B cell (primary cell): ENCODE results near the gene IL17RE. TPM values are rescaled to one million over a fixed set of nuclear protein-coding genes. Genes with fewer than 3 reads are reported as not detected.

Experiments
- ATAC-seq: fragments of 200-7000 bp; cut with Tn5 transposase; one replicate; pipeline ENCODE4 v1.10.0; 2021; ENCODE audit warnings: low read depth, mild to moderate bottlenecking, moderate number of reproducible peaks, moderate library complexity
- CTCF ChIA-PET: fragments of 350-600 bp; sonication (Branson Sonifier 250); formaldehyde crosslinking; loops from one replicate; lab custom pipeline; 2021; ENCODE audit warnings: antibody characterized with exemption, inconsistent platforms; lab: Charles Lee
- POLR2A ChIA-PET: fragments of 350-600 bp; sonication (Branson Sonifier 250); formaldehyde crosslinking; loops from one replicate; lab custom pipeline; 2021; ENCODE audit warnings: antibody characterized with exemption; lab: Charles Lee
- DNase-seq: peaks from one replicate; pipeline ENCODE4 v3.0.0; 2013
- H2AFZ ChIP-seq: 2 replicates; pipeline ENCODE4 v1.6.1; 2012; ENCODE audit warnings: mild to moderate bottlenecking, low read depth, low read length; ENCODE audit not compliant: insufficient read depth, poor library complexity, severe bottlenecking
- H3K27ac ChIP-seq, 2 donors: 1 replicate in 1 of 2; 2 replicates in 1 of 2; pipeline ENCODE4 v1.5.1; 2012 to 2013; ENCODE audit warnings: low read length in 2 of 2, mild to moderate bottlenecking in 2 of 2, moderate library complexity in 1 of 2
- H3K27me3 ChIP-seq, 4 experiments: fragments of 200-600 bp in 1 of 4; sonication (generic) in 1 of 4; replicated peaks in 1 of 4; 1 replicate in 2 of 4; 2 replicates in 2 of 4; pipeline versions ENCODE4 v1.6.1 to v1.7.0; 2013 to 2016; ENCODE audit warnings: low read length in 3 of 4, mild to moderate bottlenecking in 2 of 4, mixed read lengths in 1 of 4, moderate library complexity in 1 of 4; ENCODE audit not compliant: insufficient read depth in 4 of 4, control insufficient read depth in 3 of 4; ENCODE audit errors: control extremely low read depth in 1 of 4
- H3K36me3 ChIP-seq, 2 experiments: replicated peaks in 1 of 2; 1 replicate in 1 of 2; 2 replicates in 1 of 2; pipeline versions ENCODE4 v1.6.1 to v1.7.1; 2013; ENCODE audit warnings: low read length in 1 of 2; ENCODE audit not compliant: insufficient read depth in 2 of 2, control insufficient read depth in 1 of 2; ENCODE audit errors: control extremely low read depth in 1 of 2, extremely low read depth in 1 of 2
- H3K4me1 ChIP-seq, 2 donors: fragments of 200-600 bp in 1 of 2; sonication (generic) in 1 of 2; 1 replicate in 1 of 2; 2 replicates in 1 of 2; pipeline versions ENCODE4 v1.5.1 to v1.6.1; 2013 to 2017; ENCODE audit warnings: low read length in 2 of 2; ENCODE audit not compliant: control insufficient read depth in 2 of 2, insufficient read depth in 2 of 2
- H3K4me2 ChIP-seq: replicated peaks from 2 replicates; pipeline ENCODE3; 2012; ENCODE audit warnings: mild to moderate bottlenecking, low read depth, low read length; ENCODE audit not compliant: poor library complexity, severe bottlenecking
- H3K4me3 ChIP-seq, 5 experiments: fragments of 200-600 bp in 1 of 5; sonication (generic) in 1 of 5; 1 replicate in 3 of 5; 2 replicates in 2 of 5; pipeline versions ENCODE4 v1.5.1 to v1.7.0; 2011 to 2016; ENCODE audit warnings: low read length in 4 of 5, mild to moderate bottlenecking in 4 of 5, low read depth in 2 of 5, control low read depth in 1 of 5, moderate library complexity in 1 of 5; ENCODE audit not compliant: insufficient read depth in 1 of 5; ENCODE audit errors: control extremely low read depth in 1 of 5, extremely low read depth in 1 of 5
- H3K79me2 ChIP-seq: fragments of 200-600 bp; sonication (generic); one replicate; pipeline ENCODE4 v1.6.0; 2016; ENCODE audit warnings: low read length; ENCODE audit not compliant: control insufficient read depth, insufficient read depth
- H3K9ac ChIP-seq: fragments of 200-600 bp; sonication (generic); 2 replicates; pipeline ENCODE4 v1.6.1; 2017; ENCODE audit warnings: mild to moderate bottlenecking, low read length, moderate library complexity
- H3K9me3 ChIP-seq, 3 donors: one replicate each; pipeline versions ENCODE4 v1.6.1 to v1.7.1; 2013; ENCODE audit warnings: low read length in 2 of 3; ENCODE audit not compliant: control insufficient read depth in 2 of 3, insufficient read depth in 1 of 3; ENCODE audit errors: control extremely low read depth in 1 of 3
- H4K20me1 ChIP-seq: 2 replicates; pipeline ENCODE4 v1.6.0; 2012; ENCODE audit warnings: mild to moderate bottlenecking, low read length; ENCODE audit not compliant: insufficient read depth, control insufficient read depth, poor library complexity, severe bottlenecking
- H3K27ac Mint-ChIP-seq: one replicate; pipeline ENCODE4 v1.8.0; 2021; ENCODE audit warnings: mixed read lengths
- H3K27me3 Mint-ChIP-seq: one replicate; pipeline ENCODE4 v1.8.0; 2021; ENCODE audit warnings: mixed read lengths
- H3K4me1 Mint-ChIP-seq: one replicate; pipeline ENCODE4 v1.8.0; 2021; ENCODE audit warnings: mixed read lengths
- H3K4me3 Mint-ChIP-seq: one replicate; pipeline ENCODE4 v1.8.0; 2021; ENCODE audit warnings: mixed read lengths
- H3K9me3 Mint-ChIP-seq: one replicate; pipeline ENCODE4 v1.8.0; 2022; ENCODE audit warnings: mixed read lengths; ENCODE audit not compliant: insufficient read depth
- EZH2 ChIP-seq: IDR thresholded peaks from 2 replicates; pipeline ENCODE4 v1.6.1; 2012; ENCODE audit warnings: borderline replicate concordance, low read depth, mild to moderate bottlenecking, moderate library complexity, low read length; ENCODE audit not compliant: insufficient read depth, poor library complexity, severe bottlenecking
- WGBS: methylation state at CpG from one replicate; pipeline ENCODE4 v1.1.5; 2013; ENCODE audit warnings: missing lambda C conversion rate; ENCODE audit not compliant: insufficient coverage; 5-methylcytosine and 5-hydroxymethylcytosine counted together
- intact Hi-C: fragments of 100-400 bp; cut with micrococcal nuclease; formaldehyde crosslinking; loops from one replicate; pipeline ENCODE4 v1.10.0; 2022
- polyA plus RNA-seq: library from polyadenylated mRNA; depleted of rRNA; stranded (reverse); fragments of >200 nt; gene quantifications from 2 replicates; pipeline ENCODE4 v1.2.3, GENCODE V29; 2012
- total RNA-seq, 2 donors: library from RNA; stranded (reverse); fragments of 120-200 nt in 1 of 2; gene quantifications; 1 replicate in 1 of 2; 2 replicates in 1 of 2; pipeline versions ENCODE4 v1.2.3 to v1.2.4, GENCODE V29; 2013 to 2022
- TF ChIP-seq, protein P1 (sequence below): fragments of 200-600 bp; IDR thresholded peaks from one replicate; pipeline ENCODE4 v1.8.0; 2022; ENCODE audit warnings: antibody characterized with exemption, mild to moderate bottlenecking

Gene IL17RE
- total and polyA plus RNA-seq, 2 donors (not counting 1 experiment from before 2014, with no cell fraction given) = 0.37 TPM; not detected in 1

DNA sequence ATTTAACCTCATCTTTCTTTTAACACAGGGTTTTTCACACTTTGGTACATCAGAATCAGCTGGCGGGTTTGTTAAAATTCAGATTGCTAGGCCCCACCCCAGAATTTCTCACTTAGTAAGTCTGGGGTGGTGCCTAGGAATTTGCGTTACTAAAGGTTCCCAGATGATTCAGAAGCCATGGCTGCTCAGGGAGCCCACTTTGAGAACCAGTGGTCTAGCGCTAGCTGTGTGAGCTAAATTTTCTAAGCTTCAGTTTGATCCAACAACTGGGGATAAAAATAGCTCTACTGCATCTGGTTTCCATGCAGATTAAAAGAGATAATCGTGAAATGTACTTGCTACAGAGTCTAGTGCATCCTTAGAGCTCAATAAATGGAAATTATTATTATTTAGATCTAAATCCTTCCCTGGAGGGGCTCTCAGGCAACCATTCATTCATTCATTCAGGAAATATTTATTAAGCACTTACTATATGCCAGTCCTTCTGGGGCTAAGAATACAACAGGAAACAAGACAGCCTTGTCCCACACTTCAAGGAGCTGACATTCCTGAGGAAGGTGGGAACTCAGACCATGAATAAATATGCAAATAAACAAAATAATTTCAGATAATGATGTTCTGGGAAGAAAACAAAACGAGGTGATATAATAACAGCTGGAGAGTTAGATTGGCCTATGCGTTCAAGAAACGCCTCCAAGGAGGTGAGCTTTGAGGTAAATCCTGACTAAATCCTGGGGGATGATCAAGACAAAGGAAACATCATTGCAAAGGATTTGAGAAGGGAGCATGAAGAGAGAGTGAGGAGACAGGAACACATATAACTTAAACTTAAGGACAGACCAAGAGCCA lies 18.7 kb upstream of the IL17RE start:
- no peaks in the 10 kb centered on the region for H3K27me3 ChIP-seq
- WGBS = 97% methylated on average over 4 of the region's 7 CpGs
- Mint-ChIP-seq H3K4me3 (no peak overlapping the region), H3K4me1 (no peaks in the 10 kb centered on the region), H3K27me3 (no peaks in the 10 kb centered on the region), H3K27ac (no peak overlapping the region), H3K9me3 (no peaks in the 10 kb centered on the region)
- TF ChIP-seq, protein P1, sequence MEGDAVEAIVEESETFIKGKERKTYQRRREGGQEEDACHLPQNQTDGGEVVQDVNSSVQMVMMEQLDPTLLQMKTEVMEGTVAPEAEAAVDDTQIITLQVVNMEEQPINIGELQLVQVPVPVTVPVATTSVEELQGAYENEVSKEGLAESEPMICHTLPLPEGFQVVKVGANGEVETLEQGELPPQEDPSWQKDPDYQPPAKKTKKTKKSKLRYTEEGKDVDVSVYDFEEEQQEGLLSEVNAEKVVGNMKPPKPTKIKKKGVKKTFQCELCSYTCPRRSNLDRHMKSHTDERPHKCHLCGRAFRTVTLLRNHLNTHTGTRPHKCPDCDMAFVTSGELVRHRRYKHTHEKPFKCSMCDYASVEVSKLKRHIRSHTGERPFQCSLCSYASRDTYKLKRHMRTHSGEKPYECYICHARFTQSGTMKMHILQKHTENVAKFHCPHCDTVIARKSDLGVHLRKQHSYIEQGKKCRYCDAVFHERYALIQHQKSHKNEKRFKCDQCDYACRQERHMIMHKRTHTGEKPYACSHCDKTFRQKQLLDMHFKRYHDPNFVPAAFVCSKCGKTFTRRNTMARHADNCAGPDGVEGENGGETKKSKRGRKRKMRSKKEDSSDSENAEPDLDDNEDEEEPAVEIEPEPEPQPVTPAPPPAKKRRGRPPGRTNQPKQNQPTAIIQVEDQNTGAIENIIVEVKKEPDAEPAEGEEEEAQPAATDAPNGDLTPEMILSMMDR = no peak
- no peak for TF ChIP-seq EZH2
- H3K4me3 ChIP-seq = no peak overlapping the region
- H3K79me2 ChIP-seq = no peaks in the 10 kb centered on the region
- no peaks in the 10 kb centered on the region for H3K36me3 ChIP-seq
- DNase-seq (no peak), ATAC-seq (no peak)
- no peaks in the 10 kb centered on the region for H3K4me1 ChIP-seq
- ChIA-PET POLR2A (interaction anchor here (0.7 kb wide), 2 partner anchors 342 to 487 kb away, joined by 4 to 8 read pairs; no protein-coding TSS in a partner anchor), CTCF (interaction anchor here (0.6 to 1.0 kb wide), 2 partner anchors 102 to 328 kb away, joined by 3 read pairs; no protein-coding TSS in a partner anchor)
- intact Hi-C loops = no loop called here
- H4K20me1 ChIP-seq = no peaks in the 10 kb centered on the region
- no peak overlapping the region for H3K4me2 ChIP-seq
- no peak overlapping the region for H3K9ac ChIP-seq
- H3K27ac ChIP-seq = no peak overlapping the region
- H2AFZ ChIP-seq = no peak overlapping the region
- H3K9me3 ChIP-seq = no peaks in the 10 kb centered on the region

- Mint-ChIP-seq H3K27ac (no peak overlapping the region), H3K27me3 (no peaks in the 10 kb centered on the region), H3K9me3 (no peaks in the 10 kb centered on the region), H3K4me1 (peaks cover 2% of the 10 kb centered on the region), H3K4me3 (no peak overlapping the region)
- no peak for DNase-seq
- intact Hi-C loops = no loop called here
- 83% methylated on average over 7 of the region's 11 CpGs for WGBS
- ChIA-PET CTCF (interaction anchor here (0.6 kb wide), 1 partner anchor 328 kb away, joined by 3 read pairs; no protein-coding TSS in a partner anchor), POLR2A (no interaction called here)
- no peak overlapping the region for H3K4me2 ChIP-seq
- no peak overlapping the region for H3K9ac ChIP-seq
- H3K4me3 ChIP-seq = no peak overlapping the region
- no peak overlapping the region for H2AFZ ChIP-seq
- no peak for ATAC-seq
- TF ChIP-seq, protein P1 = no peak
- no peak for TF ChIP-seq EZH2
- no peak overlapping the region for H3K27ac ChIP-seq
- H3K27me3 ChIP-seq = no peaks in the 10 kb centered on the region
- H3K36me3 ChIP-seq = no peaks in the 10 kb centered on the region
- H3K4me1 ChIP-seq = no peaks in the 10 kb centered on the region
- H4K20me1 ChIP-seq = no peaks in the 10 kb centered on the region
- no peaks in the 10 kb centered on the region for H3K79me2 ChIP-seq
- H3K9me3 ChIP-seq = no peaks in the 10 kb centered on the region
These were observed 18.0 kb upstream of the IL17RE start for GRCh38 chr3:9884555-9885165.
